HG02885 (cell line): Measurements from ENCODE around the gene USF2.

ENCODE experiments used
- ATAC-seq: cut with Tn5 transposase; IDR thresholded peaks from one replicate; pipeline ENCODE4 v1.9.1; 2021; ENCODE audit warnings: mild to moderate bottlenecking; ENCODE audit not compliant: unreplicated experiment, poor library complexity

USF2 gene

DNA sequence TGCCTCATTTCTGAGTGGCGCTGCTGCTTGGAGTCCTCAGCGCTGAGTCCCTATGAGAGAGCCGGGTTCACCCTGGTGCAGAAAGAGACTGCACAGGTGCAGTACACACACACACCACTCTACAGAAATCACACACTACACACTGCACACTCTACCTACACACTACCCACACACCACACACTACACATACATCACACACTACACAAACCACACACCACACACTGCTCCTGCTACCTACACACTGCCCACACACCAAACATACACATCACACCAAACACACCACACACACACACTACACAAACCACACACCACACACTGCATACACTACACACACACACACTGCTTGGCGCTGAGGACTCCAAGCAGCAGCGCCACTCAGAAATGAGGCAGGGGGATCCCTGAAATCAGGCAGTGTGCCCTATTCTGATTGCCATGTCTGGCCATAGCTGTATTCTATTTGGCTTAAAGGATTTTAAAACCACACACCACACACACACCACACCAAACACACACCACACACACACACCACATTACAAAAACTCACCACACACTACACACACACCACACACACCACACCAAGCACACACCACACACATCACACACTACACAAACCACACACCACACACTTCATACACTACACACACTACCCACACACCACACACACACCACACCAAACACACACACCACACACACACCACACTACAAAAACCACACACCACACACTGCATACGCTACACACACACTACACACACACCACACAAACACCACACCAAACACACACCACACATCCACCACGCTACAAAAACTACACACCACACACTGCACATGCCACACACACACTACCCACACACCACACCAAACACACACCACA lies 28.1 kb downstream of the USF2 start:
- ATAC-seq, result no peak

DNA sequence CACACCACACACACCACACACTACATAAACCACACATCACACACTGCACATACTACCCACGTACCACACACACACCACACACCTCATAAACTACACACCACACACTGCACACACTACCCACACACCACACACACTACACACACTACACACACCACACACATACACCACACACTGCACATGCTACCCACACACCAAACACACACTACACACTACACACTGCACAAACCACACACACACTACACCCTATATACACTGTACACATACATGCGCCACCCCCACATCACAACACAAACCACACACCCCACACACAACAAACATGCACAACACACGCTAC lies 28.7 kb downstream of the USF2 start:
- no peak for ATAC-seq

DNA sequence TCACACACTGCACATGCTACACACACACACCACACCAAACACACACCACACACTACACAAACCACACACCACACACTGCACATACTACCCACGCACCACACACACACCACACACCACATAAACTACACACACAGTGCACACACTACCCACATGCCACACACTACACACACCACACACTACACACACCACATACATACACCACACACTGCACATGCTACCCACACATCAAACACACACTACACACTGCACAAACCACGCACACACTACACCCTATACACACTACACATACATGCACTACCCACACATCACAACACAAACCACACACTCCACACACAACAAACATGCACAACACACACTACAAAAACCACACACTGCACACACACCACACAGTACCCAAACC lies 29.2 kb downstream of the USF2 start:
- ATAC-seq, result no peak

DNA sequence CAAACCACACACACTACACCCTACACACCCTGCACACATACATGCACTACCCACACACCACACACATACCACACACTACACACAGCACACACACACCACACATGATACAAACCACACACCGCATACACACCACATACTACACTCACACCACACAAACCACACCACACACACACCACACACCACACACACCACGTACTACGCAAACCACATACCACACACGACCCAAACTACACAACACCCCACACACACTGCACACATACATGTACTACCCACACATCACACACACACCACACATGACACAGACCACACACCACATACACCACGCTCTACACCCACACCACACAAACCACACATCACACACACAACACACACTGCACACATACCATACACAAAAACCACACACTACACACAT lies 29.8 kb downstream of the USF2 start:
- no peak for ATAC-seq

DNA sequence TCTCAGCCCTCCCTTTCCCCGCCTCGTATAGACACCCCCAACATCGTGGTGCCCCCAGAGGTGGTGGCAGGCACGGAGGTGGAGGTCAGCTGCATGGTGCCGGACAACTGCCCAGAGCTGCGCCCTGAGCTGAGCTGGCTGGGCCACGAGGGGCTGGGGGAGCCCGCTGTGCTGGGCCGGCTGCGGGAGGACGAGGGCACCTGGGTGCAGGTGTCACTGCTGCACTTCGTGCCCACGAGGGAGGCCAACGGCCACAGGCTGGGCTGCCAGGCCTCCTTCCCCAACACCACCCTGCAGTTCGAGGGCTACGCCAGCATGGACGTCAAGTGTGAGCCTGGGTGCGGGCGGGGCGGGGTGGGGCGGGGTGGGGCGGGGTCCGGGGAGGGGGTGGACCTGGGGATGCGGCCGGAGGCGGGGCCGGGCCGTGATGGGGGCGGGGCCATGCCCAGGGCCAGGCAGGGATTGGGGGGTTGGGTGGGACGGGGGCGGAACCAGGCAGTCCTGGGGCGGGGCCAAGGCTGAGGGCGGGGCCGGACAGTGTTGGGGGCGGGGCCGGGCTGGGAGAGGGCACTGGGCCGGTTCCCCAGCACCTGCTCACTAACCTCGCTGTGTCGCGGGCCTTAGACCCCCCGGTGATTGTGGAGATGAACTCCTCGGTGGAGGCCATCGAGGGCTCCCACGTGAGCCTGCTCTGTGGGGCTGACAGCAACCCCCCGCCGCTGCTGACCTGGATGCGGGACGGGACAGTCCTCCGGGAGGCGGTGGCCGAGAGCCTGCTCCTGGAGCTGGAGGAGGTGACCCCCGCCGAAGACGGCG lies 31.0 kb downstream of the USF2 start:
- ATAC-seq, result no peak

DNA sequence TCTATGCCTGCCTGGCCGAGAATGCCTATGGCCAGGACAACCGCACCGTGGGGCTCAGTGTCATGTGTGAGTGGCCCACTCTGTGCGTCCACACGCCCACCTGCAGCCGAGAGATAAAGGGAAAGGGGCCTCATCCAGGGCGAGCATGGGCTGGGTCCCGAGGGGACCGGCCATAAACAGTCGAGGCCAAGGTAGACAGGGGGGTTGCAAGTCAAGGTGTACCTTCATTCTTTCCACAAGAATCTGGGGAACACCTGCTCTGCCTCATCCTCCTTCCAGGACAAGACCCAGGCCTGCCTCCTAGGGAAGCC lies 31.5 kb downstream of the USF2 start:
- no peak for ATAC-seq

DNA sequence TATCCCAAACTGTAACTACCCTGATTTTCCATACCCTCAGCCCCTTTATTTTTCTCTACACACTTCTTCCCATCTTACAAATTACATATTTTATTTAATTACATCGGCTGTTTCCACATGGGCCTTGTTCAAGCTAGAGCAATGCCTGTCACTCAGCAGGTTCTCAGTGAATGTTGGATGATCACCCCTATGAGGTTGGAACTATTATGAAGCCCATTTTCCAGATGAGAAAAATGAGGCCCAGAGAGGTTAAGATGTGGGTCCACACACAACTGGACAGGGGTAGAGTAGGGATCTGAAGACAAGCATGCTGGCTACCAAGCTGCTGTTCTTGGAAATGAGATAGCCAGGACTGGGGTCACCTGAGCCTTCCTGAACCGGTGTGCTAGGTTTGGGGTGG lies 33.2 kb downstream of the USF2 start:
- no peak for ATAC-seq

DNA sequence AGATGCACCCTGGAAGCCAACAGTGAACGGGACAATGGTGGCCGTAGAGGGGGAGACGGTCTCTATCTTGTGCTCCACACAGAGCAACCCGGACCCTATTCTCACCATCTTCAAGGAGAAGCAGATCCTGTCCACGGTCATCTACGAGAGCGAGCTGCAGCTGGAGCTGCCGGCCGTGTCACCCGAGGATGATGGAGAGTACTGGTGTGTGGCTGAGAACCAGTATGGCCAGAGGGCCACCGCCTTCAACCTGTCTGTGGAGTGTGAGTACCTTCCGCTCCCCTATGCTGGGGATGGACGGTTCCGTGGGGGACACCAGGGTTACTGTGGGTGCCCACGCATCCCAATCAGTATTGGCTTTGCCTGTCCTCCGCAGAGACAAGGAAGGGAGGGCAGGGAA lies 33.7 kb downstream of the USF2 start:
- ATAC-seq, result no peak

DNA sequence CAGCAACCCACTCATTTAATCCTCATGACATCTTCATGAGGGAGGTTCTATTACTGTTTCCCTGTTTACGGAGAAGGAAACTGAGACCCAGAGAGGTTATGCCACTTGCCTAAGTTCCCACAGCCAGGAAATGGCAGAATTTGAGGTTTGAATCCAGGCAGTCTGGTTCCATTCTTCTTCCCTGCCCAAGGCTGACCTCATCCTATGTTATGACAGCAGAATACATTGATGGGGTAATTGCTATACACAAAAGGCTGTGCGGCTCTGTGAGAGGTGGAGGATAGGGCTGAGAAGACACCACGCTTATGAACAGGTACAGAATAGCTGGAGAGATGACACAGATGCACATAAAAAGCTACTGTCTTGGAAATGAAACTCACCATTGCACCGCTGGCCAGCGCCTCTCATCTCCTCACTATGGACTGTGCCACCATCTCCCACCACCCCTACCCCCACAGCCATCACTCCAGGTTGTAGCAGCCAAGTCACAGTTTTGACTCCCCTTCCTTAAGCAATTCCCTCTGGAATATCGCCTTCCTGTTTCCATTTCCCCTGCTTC lies 34.7 kb downstream of the USF2 start:
- ATAC-seq, result no peak

DNA sequence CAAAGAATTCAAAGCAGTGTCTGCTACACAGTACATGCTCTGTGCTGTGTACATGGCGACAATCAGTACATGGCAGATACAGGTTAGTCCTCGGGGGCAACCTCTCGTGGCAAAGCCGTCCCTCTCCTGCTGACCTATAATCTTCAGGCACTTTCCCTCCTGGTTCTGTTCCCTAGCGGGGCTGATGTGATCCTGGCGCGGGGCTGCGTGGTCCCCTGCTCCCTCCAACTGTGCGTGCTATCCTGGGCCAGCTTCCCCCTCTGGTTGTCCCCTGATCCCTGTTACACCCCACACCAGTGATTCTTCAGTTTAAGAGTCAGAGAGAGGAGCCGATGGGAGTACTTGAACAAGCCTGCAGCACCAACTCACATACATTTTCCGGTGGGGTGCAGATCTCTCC lies 35.3 kb downstream of the USF2 start:
- no peak for ATAC-seq

DNA sequence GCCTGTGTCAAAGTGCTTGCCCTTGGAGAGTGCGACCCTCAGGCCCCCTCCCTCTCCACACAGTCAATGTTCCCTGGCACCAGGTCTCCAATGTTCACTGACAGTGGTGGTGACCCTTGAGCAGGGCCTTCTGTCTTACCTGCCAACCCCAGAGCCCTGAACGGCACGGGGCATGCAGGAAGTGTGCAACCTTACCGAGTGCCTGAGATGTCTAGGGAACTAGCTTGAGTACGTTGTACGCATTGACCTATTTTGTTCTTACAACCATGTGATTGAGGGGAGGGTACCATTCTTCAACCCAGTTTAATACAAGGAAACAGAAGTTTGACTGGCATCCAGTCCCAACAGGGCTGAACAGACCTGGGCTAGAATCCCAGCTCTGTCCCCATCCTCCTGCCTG lies 36.4 kb downstream of the USF2 start:
- ATAC-seq, result no peak

DNA sequence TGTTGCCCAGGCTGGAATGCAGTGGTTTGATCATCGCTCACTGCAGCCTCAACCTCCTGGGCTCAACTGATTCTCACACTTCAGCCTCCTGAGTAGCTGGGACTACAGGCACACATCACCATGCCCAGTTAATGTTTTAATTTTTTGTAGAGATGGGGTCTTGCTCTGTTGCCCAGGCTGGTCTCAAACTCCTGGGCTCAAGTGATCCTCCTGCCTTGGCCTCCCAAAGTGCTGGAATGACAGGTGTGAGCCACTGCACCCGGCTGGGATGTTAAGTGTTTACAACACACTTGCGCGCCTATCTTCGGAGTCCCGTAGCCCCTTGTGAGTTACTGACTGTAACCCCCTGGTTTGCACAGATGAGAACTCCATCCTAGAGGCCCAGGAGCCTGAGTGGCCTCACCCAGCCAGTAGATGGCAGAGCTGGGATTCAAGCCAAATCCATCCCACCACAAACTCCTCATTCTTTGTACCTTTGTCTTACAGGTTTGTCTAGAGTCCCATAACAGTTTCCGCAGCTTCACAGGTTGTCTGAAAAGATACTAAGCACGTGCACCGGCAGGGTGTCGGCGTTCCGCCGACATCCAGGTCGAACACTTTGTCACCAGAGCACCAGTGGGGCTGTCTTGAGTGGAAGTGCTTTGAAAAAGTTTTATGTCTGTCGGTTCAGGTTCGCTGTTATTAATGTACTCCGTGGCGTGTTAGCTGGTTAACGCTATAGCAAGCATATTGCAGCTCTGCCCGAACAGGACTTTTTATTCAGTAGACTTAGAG lies 37.9 kb downstream of the USF2 start:
- no peak for ATAC-seq

DNA sequence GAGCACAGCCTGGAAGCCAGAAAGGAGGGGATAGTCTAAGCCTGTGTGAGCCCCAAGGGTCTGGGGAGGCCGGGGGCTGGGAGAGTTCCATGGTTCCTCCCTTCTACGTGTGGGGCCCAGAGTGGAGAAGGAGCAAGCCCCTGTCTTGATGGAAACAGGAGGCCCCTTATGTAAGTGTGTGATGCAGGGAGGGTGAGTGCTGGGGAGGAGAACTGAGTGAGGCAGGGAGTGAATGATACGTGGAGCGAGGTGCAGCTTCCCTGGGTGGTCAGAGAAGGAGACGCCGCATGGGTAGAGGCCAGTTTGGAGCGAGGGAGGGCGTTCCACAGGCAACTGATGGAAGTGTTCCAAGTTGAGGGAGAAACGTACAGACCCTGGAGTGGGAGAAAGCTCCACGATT lies 39.2 kb downstream of the USF2 start:
- ATAC-seq, result no peak

DNA sequence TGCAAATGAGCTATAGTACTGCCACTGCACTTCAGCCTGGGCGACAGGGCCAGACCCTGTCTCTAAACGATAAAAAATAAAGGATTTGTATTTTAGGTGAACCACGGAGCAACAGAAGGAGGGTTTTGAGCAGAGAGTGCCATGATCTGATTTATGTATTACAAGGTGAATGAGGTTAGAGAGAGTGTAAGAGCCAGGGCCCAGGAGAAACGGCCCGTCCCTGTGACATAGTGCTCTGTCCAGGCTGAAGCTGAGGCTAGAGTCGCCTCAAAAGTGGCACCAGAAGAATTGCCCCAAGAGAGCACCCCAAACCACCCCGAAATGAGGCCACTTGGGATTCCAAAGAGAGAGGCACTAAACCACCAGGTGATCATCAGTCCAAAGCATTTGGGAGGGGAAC lies 40.1 kb downstream of the USF2 start:
- no peak for ATAC-seq

DNA sequence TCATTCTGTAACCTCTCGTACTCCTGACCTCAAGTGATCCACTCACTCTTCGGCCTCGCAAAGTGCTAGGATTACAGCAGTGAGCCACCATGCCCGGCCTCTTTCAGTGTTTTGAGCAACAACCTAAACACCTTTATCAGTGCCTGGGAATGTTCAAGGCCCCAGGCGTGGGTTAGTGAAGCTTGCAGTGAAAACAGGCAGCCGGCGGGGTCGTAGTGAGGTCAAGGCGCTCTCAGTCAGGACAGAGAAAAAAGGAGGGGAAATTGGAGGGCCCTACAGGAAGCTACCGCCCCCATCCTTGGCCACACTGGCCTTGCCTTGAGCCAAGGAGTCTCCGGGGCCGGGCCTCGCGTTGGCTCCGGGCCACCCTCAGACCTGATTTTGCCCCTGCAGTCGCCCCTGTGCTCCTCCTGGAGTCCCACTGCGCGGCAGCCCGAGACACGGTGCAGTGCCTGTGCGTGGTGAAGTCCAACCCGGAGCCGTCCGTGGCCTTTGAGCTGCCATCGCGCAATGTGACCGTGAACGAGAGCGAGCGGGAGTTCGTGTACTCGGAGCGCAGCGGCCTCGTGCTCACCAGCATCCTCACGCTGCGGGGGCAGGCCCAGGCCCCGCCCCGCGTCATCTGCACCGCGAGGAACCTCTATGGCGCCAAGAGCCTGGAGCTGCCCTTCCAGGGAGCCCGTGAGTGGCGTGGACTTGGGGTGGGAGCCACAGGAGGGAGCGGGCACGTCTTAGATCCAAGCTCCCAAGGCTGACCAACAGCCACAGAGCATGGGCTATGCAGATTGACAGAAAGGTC lies 40.9 kb downstream of the USF2 start:
- no peak for ATAC-seq

DNA sequence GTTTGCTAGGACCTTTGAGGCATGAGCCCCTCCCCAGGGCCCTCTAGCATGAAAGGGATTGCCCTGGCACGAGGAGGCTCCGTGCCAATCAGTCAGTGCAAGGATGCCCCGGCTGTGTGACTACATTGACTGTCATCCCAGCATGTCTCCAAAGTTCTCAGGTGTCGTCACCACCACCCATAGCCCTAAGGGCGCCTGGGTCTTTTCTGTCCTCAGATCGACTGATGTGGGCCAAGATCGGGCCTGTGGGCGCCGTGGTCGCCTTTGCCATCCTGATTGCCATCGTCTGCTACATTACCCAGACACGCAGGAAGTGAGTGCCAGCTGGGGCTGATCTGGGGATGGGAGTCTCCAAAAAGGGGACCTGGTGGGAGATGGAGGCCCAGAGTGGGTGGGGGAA lies 41.6 kb downstream of the USF2 start:
- no peak for ATAC-seq

DNA sequence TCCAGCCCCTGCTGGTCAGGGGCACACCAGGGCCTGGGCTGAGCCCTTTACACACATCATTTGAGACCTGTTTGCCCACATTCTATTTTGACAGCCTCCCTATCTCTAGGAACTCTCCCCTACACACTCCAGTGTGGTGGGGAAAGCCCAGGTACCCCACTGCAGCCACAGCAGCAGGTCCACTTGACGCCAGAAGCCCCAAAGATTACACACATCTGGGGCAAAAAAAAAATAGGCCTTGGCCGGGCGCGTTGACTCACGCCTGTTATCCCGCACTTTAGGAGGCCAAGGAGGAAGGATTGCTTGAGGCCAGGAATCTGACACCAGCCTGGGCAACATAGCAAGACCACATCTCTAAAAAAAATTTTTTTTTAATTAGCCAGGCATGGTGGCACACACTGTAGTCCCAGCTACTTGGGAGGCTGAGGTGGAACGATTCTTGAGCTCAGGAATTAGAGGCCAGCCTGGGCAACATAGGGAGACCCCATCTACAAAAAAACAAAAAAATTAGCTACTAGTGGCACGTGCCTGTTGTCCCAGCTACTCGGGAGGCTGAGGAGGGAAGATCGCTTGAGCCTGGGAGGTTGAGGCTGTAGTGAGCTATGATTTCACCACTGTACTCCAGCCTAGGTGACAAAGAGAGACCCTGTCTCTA lies 42.2 kb downstream of the USF2 start:
- no peak for ATAC-seq

DNA sequence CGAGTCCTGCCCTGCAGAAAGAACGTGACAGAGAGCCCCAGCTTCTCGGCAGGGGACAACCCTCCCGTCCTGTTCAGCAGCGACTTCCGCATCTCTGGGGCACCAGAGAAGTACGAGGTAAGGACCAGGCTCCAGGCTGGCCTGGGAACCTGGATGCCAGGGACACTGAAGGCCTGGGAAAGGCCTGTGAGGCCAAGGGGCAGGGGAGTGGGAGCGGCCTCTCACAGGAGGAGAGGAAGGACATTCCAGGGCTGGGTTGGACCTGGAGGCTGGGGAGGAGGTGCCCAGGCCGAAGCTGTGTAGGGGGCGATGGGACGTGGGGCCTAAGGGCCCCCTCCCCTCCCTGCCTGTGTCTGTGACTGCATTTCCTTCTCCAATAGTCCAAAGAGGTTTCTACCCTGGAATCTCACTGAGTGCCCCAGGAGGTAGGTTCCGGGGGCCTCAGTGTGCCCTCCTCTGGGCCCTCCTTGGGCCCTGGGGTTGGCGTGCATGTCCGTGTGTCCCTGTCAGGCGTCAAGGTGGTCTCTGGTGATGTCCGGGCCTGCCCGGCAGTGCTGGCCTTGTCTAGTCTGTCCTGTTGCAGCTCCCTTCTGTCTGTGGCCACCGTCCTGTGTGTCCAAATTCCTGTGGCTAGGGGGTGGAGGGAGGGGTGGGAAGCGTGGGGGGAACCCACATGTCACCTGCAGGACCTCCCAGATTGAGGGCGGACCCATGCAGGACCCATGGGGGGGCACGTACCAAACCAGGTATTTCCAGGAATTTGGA lies 43.3 kb downstream of the USF2 start:
- ATAC-seq, result no peak

DNA sequence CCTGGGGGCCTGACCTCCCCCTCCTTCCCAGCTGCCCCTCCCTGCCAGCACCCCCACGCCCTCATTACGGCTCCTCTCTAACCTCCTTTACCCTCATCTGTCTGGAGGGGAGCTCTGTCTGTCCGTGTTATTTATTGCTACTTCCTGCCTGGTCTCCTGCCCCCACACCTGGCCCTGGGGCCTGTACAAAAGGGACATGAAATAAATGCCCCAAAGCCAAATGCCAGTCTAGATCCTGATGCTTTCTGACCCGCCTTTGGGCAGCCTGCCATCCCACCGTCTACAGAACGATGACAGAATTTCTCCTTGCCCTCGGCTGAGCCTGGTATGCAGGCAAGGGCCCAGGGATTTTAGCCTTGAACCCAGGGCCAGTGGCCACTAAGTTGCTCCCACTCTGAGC lies 44.8 kb downstream of the USF2 start:
- ATAC-seq, result no peak
